NT2/D1 (cell line): ENCODE measurements around the gene OSM.
"Not testable (repeated sequence)": the region's sequence is repeated elsewhere in the genome, so short reads cannot be mapped to it uniquely, and the experiment has no call there.

ENCODE experiments used
- DNase-seq: peaks from one replicate; pipeline ENCODE4 v3.0.0-alpha.2; 2011; ENCODE audit warnings: low read depth, low spot score
- H3K27me3 ChIP-seq: 2 replicates; pipeline ENCODE4 v1.6.0; 2011; ENCODE audit warnings: mild to moderate bottlenecking; ENCODE audit not compliant: insufficient read length, insufficient read depth
- H3K36me3 ChIP-seq: 2 replicates; pipeline ENCODE4 v1.6.1; 2011; ENCODE audit warnings: mild to moderate bottlenecking, low read length, mixed read lengths; ENCODE audit not compliant: insufficient read depth, insufficient read length
- H3K4me1 ChIP-seq: 2 replicates; pipeline ENCODE4 v1.5.1; 2011; ENCODE audit not compliant: insufficient read depth, insufficient read length
- H3K4me3 ChIP-seq: 2 replicates; pipeline ENCODE4 v1.5.1; 2011; ENCODE audit warnings: low read depth; ENCODE audit not compliant: insufficient read length
- H3K9ac ChIP-seq: 2 replicates; pipeline ENCODE4 v1.6.0; 2011; ENCODE audit warnings: low read depth; ENCODE audit not compliant: insufficient read length
- H3K9me3 ChIP-seq: 2 replicates; pipeline ENCODE4 v1.5.1; 2011; ENCODE audit warnings: mild to moderate bottlenecking, low read length; ENCODE audit not compliant: insufficient read depth
- SUZ12 ChIP-seq: IDR thresholded peaks from 2 replicates; pipeline ENCODE4 v1.6.1; 2011; ENCODE audit not compliant: insufficient read length, insufficient read depth; ENCODE audit errors: extremely low read depth
- YY1 ChIP-seq: IDR thresholded peaks from 2 replicates; pipeline ENCODE4 v1.6.1; 2011; ENCODE audit not compliant: insufficient read length, insufficient read depth
- ZNF274 ChIP-seq: IDR thresholded peaks from 2 replicates; pipeline ENCODE4 v1.6.1; 2011; ENCODE audit warnings: mild to moderate bottlenecking, low read depth, low read length

The OSM gene

DNA sequence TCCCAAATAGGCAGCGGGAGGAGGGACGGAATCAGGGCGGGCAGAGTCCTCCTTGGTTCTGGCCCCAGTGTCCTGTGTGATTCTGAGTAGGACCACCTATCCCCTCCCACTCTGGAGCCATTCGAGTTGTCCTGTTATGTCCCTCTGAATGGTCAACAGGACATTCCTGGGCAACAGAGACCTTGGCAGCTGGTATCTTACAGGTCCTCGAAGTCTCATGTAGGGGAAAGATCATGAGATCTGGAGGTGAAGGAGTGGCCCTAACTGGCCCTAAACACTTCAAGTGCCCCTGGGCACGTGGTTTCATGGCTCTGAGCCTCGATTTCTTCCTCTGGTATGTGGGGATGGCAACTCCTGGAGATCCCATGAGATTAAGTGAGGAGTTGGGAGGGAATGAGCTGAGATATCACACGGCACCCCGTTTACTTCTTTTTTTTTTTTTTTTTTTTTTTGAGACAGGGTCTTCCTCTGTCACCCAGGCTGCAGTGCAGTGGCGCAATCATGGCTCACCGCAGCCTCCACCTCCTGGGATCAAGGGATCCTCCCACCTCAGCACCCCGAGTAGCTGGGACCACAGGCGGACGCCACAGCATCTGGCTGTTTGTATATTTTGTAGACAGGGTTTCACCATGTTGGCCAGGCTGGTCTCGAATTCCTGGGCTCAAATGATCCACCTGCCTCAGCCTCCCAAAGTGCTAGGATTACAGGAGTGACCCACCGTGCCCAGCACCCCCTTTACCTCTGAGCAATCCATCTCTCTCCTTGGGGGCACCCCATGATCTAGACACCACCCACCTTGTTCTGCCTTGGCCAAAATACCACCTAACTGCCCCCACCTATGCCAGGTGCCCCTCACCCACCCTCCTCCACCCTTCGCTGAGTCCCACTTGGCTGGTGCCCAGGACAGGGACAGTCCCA, 26.9 kb downstream of the OSM start:
- H3K4me1 ChIP-seq = peaks cover 22% of the 10 kb centered on the region
- TF ChIP-seq ZNF274 = no peak
- TF ChIP-seq SUZ12 = no peak
- TF ChIP-seq YY1 = no peak
- no peak for DNase-seq
- H3K9ac ChIP-seq = no peak overlapping the region
- H3K9me3 ChIP-seq = no peaks in the 10 kb centered on the region
- no peak overlapping the region for H3K4me3 ChIP-seq
- H3K36me3 ChIP-seq = peaks cover 37% of the 10 kb centered on the region
- H3K27me3 ChIP-seq = peaks cover 3% of the 10 kb centered on the region

GRCh38 chr22:30238661-30239487, 27.8 kb downstream of the OSM start:
- Histone ChIP-seq H3K36me3 (peaks cover 29% of the 10 kb centered on the region), H3K9ac (no peak overlapping the region), H3K9me3 (no peaks in the 10 kb centered on the region), H3K27me3 (no peaks in the 10 kb centered on the region), H3K4me1 (peaks cover 22% of the 10 kb centered on the region), H3K4me3 (no peak overlapping the region)
- DNase-seq = no peak
- TF ChIP-seq SUZ12 (no peak), YY1 (no peak), ZNF274 (no peak)

DNA sequence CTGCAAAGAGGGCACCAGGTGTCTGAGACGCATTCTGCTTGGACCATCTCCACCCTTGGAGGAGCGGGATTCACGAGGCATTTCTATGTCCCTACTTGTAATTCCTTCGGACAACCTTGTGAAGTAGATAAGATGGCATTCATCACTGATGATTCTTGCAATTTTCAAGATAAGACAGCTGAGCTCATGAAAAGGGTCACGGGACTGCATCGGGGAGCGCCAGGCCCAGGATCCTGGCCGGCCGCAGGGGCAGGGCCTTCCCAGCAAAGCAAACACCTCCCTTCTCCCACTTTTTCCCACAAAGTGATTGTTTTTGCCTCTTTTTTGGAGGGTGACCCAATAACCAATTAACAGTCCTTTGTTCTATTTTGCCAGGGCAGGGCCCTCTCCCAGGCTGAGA, 28.5 kb downstream of the OSM start:
- H3K4me1 ChIP-seq = peaks cover 22% of the 10 kb centered on the region
- no peak overlapping the region for H3K9ac ChIP-seq

DNA sequence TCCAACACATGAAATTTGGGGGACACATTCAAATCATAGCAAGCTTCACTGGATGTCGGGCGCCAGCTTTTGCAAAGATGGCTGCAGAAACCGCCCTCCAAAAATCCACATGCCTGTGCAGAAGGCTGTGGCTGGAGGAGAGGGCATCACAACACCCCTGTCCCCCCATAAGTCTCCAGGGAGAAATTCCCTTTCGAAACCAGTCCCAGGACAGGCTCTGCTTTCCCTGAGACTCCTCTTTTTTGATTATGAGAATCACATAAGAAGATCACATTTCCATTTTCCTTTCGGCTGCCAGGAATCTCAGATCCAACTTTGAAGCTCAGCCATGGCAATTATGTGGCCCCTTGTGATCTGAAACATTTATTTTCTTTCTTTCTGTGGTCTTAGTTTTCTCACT, 29.8 kb downstream of the OSM start:
- Histone ChIP-seq H3K4me3 (no peak overlapping the region), H3K4me1 (peaks cover 31% of the 10 kb centered on the region), H3K27me3 (no peaks in the 10 kb centered on the region), H3K36me3 (peaks cover 9% of the 10 kb centered on the region), H3K9ac (no peak overlapping the region), H3K9me3 (no peaks in the 10 kb centered on the region)
- TF ChIP-seq ZNF274 (no peak), SUZ12 (no peak), YY1 (no peak)
- no peak for DNase-seq

More for the DNA sequence above, 28.5 kb downstream of the OSM start:
- TF ChIP-seq YY1 = no peak
- no peak for TF ChIP-seq ZNF274
- no peak for TF ChIP-seq SUZ12
- no peaks in the 10 kb centered on the region for H3K9me3 ChIP-seq
- H3K36me3 ChIP-seq = peaks cover 21% of the 10 kb centered on the region
- H3K4me3 ChIP-seq = no peak overlapping the region
- H3K27me3 ChIP-seq = no peaks in the 10 kb centered on the region
- no peak for DNase-seq

GRCh38 chr22:30235687-30236170, 30.9 kb downstream of the OSM start:
- H3K4me1 ChIP-seq = peaks cover 26% of the 10 kb centered on the region
- H3K9ac ChIP-seq = no peak overlapping the region
- H3K4me3 ChIP-seq = no peak overlapping the region
- H3K36me3 ChIP-seq = peaks cover 3% of the 10 kb centered on the region
- no peak for TF ChIP-seq SUZ12
- no peak for TF ChIP-seq YY1
- TF ChIP-seq ZNF274 = no peak
- H3K27me3 ChIP-seq = no peaks in the 10 kb centered on the region
- H3K9me3 ChIP-seq = no peaks in the 10 kb centered on the region
- DNase-seq = no peak

- Histone ChIP-seq H3K9me3 (no peaks in the 10 kb centered on the region), H3K9ac (no peak overlapping the region), H3K4me3 (no peak overlapping the region), H3K27me3 (no peaks in the 10 kb centered on the region), H3K36me3 (no peaks in the 10 kb centered on the region), H3K4me1 (peaks cover 26% of the 10 kb centered on the region)
- DNase-seq = no peak
- TF ChIP-seq SUZ12 (no peak), ZNF274 (no peak), YY1 (no peak)
Measured at GRCh38 chr22:30234786-30235470, 31.7 kb downstream of the OSM start.

GRCh38 chr22:30234325-30234724, 32.3 kb downstream of the OSM start:
- H3K36me3 ChIP-seq, H3K27me3 ChIP-seq, DNase-seq, H3K9me3 ChIP-seq, H3K9ac ChIP-seq, H3K4me3 ChIP-seq: not testable (repeated sequence)
- peaks cover 26% of the 10 kb centered on the region for H3K4me1 ChIP-seq
